GM21515 (cell line): ENCODE results near the gene ASTL.
"Not testable (repeated sequence)": the region's sequence is repeated elsewhere in the genome, so short reads cannot be mapped to it uniquely, and the experiment has no call there.

Experiments used
- ATAC-seq: cut with Tn5 transposase; IDR thresholded peaks from one replicate; pipeline ENCODE4 v1.9.1; 2021; ENCODE audit not compliant: unreplicated experiment

The ASTL gene

DNA sequence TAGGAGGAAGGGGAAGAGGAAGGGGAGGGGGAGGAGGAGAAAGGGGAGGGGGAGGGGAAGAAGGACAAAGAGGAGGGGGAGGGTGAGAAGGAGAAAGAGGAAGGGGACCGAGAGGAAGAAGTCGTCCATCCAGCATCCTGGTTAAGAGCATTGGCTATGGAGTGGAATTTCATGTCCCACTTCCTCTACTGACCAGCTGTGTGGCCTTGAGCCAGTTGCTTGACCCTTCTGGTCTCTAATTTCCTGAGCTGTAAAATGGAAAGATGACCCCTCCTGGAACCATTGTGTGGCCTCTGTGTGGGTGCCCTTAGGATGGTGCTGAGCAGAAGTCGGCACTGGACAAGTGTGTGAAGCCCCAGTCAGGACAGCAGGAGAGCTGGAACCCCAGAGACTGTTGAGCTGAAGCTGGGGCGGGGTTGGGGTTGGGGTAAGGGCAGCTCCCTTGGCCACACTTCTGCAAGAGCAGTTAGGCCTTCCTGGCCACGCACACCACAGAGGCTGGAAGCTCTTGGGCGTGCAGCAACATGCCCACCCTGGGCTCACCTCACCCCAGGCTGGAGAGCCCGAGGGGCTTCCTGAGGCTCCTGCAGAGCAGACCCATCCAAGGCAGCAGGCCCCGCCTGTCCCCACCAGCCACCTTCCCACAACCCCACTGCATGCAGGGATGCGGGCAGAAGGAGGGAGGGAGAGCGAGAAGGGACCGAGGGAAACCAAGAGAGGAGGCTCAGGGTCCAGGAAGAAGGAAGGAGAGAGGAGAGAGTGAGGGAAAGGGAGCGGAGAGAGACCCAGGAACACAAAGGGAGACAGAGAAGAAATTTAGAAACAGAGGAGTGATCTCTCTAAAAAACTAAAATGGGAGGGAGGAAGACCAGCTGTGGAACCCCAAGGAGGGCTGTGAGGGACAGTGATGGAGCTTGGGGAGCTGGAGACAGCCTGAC, 38.2 kb downstream of the ASTL start:
- ATAC-seq = no peak

DNA sequence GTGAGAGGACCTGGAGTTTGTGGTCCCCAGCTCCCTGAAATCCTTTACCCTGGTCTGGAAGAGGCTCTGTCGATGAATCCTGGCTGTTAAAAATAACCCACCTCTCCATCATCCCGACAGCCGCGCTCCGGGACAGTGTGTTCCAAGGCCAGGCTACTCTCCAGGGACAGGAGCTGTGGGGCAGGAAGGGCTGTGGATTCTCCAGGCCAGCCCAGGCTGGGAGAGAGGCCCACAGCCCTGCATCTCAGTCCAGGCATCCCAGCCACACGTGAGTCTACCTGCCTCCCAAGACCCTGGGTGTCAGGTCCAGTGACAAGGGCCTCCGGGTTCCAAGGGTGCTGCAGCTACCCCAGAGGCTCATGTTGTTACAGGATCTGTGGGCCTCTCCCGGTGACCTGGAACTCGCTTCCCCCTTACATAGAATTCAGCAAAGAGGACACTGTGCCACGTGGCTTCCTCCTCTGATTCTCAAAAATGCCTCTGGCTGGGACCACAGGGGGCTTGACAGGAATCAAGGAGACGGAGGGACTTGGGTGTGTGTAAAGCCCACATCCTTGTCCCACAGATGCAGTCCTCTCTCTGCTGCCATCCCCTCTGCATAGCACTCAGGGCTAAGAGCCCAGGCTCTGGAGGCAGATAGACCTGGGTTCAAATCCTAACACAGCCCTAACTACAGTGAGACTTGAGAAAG, 39.3 kb downstream of the ASTL start:
- no peak for ATAC-seq

DNA sequence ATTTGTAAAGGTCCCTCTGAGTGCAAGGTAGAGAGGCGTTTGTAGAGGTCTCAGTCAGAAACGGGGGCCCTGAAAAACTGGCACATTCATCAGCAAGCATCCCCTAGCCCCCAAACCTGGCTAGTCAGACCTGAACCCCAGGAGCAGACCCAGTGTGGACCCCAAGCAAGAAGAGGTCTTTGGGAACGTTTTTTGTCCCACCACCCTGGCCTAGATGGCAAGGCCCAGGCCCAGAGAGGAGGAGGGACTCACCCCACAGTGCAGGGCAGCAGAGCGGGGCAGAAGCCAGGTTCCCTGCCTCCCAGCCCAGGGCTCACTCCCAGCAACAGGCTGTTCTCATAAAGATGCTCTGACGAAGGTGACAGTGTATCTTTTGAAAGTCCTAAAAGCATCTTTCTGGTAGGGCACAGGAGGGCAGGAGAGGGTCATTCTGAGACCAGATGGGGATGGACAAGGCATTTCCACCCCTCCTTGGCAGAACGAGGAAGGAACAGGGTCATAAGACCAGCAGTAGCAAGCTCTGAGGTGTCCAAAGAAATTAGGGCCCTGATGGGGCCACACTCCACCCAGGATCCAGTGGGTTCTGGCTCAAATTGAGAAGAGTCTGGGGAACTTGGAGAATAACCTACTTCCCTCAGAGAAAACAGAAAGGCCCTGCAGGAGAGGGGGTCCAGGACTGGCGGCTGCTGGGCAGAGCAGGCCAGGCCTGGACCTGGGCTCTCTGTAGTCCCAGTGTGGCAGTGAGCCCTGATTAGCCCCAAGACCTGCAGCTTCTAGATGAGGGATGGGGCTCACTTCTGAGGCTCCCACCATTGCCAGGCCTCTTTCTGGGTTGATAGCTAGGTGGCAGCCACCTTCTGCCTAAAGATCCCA, 40.1 kb downstream of the ASTL start:
- ATAC-seq = no peak

DNA sequence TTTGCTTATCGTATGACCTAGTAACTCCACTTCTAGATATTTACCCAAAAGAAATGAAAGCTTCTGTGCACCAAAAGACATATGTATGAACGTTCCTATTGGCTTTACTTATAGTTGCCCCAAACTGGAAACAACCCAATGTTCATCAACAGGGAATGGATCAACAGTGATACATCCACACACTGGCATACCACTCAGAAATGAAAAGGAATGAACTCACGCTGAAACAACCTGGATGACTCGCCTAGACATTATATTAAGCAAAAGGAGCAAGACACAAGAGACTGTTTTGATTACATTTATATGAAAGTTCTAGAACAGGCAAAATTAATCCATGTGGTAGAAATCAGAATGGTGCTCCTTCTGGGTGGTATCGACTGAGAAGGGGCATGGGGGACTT, 40.9 kb downstream of the ASTL start:
- ATAC-seq = no peak

DNA sequence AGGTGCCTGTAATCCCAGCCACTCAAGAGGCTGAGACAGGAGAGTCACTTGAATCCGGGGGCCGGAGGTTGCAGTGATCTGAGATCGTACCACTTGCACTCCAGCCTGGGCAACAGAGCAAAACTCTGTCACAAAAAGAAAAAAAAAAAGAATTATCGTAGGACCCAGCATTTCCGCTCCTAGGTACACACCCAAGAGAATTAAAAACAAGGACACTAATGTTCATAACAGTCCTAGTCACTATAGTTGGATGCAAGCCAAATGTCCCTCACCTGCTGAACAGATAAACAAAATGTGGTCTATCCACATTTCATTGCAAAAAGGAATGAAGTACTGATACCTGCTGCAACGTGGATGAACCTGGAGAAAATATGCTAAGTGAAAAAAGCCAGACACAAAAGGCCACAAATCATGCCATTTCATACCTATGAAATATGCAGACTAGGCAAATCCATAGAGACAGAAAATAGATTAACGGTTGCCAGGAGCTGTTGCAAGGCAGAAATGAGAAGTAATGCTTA, 43.1 kb downstream of the ASTL start:
- no peak for ATAC-seq

DNA sequence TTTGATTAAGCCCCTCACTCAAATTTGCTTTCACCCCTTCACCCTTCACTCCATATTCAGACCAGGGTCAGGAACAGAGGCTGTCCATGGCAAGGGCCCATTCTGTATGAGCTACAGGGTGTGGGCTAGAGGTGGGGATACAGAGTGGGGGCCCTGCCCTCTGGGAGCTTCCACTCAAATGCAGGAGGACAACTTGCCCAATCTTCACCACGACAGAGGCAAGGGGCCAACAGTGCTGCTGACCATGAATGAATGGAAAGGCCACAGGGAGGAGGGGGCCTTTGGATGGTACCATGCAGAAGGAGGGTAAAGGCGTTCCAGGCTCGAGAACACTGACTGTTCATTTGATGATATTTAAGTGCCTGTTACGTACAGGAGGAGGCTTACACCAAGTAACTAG, 44.8 kb downstream of the ASTL start:
- no peak for ATAC-seq

DNA sequence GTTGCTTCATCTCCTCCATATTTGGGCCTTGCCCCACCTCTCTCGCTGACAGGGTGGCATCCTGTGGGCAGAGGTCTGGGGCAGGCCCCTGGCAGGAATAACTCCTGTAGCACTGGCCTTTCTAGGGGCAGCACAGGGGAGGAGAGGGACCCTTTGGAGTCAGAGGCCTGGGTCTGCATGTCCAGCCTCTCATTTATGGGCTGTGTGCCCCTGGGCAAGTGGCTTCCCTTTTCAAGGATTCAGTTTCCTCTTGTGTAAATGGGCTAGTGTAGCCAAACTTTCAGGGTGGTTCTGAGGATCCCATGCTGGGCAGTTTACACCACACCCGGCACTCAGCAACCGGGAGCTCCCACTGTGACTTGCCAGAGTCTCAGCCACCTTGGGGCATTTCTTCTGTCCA, 45.4 kb downstream of the ASTL start:
- ATAC-seq = no peak

DNA sequence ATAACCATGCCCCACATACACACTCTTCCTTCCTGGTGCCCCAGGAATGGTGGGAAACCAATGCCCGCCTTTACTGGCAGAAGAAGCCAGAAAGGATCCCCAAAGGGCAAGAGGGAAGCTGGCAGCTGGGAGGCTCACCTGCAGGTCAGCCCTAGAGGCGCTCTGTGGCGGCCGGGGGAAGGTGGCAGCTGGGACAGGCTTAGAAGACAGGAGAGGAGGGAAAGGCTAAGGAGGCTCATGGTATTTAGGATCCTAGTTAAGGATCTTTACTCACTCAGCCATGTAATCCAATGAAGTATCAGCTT, 45.8 kb downstream of the ASTL start:
- no peak for ATAC-seq

DNA sequence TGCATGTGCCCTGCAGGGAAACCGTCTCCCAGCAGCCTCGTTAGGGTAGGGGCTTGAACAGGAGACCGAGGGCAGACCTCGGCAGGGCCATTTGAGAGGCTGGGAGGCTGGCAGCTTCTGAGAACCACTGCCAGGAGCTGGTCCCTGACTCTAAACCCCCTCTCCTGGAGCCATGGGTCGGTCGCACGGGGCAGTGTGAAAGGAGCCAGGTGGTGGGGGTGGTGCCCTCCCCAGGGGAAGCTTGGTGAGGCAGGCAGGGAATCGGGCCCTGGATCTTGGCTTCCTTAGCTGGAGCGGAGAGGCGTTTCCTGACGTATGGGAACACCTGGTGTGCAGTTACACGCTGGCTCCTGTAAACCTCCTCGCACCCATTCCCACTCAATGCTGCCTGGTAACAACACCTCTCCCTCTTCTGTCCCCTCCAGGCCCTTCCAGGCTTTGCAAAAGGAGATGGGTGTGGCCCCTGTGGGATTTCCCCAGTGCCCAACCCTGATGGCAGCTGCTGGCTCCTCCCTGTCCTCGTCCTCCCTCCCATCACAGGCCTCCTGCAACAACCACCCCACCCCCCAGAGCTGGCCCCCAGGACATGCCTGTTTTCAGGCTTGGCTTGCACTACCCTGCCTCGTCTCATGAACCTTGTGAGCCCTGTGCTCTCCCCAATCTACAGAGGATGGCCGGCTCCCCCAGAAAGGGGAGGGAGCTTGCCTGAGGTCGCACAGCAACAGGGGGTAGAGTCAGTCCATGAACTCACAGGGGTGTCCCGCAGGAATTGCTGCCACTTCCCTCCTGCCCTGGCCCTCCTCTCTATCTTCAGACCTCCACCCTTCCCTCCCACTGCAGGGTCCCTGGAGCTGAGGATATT, 46.4 kb downstream of the ASTL start:
- ATAC-seq = no peak

DNA sequence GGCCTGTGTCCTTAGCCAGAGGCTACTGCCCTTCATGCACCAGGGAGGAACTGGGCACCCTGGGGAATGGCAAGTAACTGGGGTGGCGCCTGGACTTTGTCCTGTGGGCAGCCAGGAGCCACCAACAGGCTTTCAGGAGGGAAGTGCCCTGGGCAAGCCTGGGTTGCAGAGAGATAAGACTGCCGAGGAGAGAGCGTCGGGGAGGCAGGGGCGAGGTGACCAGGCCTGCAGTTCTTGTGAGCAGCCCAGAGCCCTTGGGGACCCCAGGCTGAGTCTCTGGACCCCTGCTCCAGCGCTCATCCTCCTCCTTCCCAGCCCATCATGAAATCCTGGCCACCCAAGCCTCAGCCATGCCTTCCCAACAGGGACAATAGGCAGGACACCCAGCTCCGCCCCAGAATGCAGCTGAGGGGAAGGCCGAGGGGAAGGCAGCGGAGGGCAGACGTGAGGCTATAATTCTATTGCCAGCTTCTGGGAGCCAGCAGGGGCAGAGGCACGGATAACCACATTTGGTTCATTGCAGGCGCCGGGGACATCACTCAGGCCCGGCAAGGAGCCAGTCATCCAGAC, 47.1 kb downstream of the ASTL start:
- ATAC-seq = no peak

DNA sequence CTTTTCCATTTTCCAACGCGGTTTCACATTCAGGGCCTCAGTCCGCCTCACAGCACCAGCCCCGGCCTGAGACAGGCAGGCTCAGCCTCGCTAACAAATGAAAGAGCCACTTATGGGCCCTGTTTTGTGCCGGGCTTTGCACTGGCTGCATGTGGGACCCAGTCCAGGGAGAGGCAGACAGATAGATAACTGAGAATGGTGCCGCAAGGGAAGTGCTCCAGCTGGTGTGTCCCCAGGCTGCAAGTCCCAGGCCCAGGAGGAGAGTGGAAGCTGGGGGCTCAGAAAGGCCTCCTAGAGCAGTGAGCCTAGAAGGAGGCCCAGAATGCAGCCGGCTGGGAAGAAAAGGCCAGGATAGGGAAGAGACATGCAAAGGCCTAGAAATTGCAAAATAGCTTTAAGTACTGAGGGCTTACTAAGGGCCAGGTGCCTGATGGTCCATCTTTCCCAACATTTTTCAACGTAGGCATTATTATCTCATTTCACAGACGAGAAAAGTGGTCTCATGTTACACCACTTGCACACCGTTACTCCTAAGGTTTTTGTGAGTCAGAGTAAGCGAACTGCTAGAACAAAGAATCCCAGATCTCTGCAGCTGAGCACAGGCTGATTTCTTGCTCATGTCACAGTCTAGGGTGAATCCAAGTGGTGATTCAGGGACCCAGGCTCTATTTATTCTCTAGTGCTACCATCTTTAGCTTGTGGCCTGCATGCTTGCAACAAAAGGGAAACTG, 47.9 kb downstream of the ASTL start:
- ATAC-seq = no peak

DNA sequence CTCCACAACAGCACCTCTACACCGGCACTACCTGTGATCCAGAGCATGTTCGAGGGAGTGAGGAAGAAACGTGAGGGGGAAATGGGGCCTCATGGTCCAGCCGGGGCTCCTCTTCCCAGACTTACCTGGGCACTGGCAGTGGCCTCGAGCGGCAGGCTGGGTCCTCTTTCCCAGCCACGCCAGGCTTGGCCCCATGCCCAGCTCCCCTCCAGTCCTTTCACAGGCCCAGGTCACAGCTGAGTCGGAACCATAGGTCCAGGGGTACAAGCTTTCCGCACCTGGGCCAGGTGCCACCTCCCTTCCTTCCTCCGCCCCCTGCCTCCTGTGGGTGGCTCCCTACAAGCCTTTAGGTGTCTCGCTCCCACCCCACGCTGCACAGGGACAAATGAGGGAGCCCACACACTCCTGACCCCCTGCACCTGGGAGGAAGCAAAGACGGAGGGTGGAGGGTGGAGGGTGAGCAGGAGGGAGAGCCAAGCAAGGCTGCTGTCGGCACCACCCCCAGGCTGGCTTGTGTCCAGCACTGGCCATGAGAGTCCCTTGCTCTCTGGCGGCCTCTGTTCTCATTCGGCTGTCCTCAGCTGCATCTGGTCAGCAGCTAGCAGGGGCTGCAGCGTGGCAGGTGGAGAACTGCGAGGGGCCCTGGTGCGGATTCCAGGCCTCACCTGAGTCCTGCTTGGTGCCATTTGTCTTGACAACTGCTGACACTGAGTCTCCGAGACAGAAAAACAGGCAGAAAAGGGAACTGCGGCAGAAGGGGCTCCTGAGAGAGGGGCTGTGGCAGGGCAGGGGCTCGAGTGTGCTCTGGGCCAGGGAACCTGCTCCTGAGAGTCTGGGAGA, 48.7 kb downstream of the ASTL start:
- ATAC-seq = no peak

DNA sequence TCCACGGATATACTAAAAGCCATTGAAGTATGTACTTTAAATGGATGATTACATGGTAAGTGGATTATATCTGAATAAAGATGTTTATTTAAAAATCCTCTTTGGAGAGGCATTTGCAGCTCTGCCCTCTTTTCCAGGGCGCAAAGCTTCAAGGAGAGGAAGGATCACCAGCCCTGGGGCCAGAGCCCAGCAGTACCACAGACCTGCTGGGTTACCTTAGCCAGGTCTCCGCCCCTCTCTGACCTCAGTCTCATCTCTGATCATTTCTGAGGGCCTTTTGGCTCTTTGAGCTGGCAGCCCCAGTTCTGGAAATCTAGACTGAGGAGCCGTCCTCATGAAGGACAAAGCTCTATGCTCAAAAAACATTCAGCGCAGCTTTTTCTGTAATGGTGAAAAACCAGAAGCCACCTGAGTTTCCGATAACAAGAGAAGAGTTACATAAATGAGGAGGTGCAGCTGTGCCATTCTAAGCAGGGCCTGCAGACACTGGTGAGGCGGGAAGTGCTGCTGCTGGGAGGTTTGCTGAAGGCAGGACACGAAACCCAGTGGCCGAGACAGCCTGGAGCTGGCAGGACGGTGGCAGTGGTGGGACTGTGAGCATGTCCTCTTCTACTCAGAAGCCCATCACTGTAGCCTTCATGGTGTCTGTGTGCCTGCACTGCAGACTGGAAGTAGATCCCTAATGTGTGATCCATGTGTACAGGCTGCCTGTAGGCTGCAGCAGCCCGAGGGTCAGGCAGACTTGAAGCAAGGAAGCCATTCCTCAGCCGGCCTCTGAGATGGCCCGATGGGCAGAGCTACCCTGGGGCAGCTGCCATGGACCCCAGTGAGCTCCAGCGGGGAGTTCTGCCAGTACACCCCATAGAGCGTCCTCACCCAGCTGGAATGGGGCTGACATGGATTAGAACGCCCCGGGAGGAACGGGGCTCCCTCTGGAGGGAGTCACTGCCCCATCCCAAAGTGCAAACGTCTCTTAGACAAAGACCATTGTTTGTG, 49.7 kb downstream of the ASTL start:
- no peak for ATAC-seq

DNA sequence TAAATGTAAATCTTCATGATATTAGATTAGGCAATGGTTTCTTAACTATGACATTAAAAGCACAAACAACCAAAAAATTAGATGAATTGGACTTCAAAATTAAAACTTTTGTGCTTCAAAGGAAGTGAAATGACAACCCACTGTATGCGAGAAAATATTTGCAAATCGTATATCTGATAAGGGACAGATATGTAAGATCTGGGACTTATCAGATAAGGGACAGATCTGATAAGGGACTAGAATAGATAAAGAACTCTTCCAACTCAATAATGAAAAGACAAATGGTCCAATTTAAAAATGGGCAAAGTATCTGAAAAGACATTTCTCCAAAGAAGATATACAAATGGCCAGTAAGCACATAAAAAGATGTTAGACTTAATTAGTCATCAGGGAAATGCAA, 51.2 kb downstream of the ASTL start:
- no peak for ATAC-seq

DNA sequence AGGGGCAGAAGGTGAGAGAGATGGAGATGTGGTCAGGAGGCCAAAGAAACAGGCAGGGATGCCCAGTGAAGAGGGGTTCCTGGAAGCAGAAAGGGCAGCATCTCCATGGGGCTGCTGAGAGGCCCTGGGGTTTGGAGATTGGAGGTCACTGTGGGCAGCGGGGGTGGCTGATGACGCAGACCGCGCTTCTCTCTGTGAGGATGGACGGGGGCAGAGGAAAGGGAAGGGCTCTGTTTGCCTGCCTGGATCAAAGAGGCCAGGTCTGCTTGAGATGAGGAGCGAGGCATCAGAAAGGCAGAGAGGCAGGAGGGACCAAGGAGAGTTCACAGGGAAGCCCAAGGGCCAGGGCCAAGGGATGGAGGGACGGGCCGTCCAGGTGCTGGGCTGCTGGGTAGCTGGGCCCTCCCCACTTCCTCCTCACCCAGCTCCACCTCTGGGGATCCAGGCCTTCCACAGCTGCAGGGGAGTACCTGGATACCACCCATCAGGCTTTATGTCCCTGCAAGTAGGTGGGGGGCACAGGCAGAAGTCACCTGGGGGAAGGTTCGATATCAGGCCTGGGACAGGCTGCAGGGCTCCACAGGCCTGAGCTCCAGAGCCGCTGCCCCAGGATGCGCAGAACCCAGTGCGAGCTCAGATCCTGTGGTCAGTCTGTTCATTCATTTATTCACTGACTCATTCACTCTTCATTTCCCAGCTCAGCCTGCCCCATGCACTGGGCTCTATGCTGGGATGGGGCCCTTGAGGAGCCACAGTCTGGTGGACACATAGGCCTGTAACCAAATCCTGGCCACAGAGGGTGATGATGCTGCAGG, 52.6 kb downstream of the ASTL start:
- ATAC-seq = no peak

DNA sequence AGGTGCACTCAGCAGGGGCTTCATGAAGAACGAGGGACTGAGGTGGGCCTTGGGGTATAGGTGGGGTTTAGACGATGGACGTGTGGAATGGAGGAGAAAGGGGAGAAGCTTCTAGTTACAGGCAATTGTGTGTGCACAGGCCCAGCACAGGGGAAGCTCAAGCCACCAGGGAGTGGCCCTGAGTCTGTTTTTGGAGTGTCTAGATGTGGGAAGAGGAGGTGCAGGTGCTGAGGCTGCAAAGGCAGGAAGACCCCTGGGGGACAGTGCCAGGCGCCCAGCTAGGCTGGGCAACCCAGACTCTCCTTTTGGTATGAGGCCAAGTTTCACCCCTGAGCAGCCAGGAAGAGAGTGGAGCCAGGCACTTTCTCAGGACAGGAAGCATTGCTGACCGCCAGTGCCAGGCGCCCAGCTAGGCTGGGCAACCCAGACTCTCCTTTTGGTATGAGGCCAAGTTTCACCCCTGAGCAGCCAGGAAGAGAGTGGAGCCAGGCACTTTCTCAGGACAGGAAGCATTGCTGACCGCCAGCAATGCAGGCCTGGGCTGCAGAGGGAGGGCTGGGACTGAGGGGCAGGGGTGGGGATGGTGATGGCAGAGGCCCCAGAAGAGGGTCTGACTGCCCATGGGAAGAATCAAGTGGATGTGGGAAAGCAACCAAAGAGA, 53.3 kb downstream of the ASTL start:
- ATAC-seq = not testable (repeated sequence)
